Non-pigmented ciliary epithelial cell (primary cell): ENCODE results near the gene ADGRL3.
"Not testable (repeated sequence)": the region's sequence is repeated elsewhere in the genome, so short reads cannot be mapped to it uniquely, and the experiment has no call there.

ENCODE experiments used
- DNase-seq: peaks from one replicate; pipeline ENCODE4 v3.0.0-alpha.2; 2010; ENCODE audit warnings: low read depth

The ADGRL3 gene

DNA sequence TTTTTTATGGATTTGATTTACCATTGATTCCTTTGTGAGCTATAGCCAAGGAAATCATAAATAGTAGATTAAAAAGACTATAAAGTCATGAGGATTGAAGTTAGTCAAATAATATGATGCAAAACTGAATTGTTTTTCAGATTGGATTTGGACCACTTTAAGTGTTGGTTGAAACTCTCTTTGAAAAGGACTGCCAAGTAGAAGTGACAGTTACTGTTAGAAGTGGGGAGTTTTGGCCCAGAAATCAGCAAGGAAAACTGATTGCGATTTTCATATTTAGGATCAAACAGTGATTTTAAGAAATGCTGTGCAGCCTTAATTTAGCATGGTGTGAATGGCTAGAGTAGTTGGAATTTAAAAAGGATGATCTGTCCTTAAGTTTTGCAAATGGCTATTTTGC lies 4.9 kb downstream of the ADGRL3 start:
- DNase-seq, result no peak

- DNase-seq, result not testable (repeated sequence)
Measured at GRCh38 chr4:61207156-61207555, 7.0 kb downstream of the ADGRL3 start.

- DNase-seq, result no peak
Measured at GRCh38 chr4:61210186-61210939, 10.2 kb downstream of the ADGRL3 start.

GRCh38 chr4:61211781-61212180 lies 11.7 kb downstream of the ADGRL3 start:
- DNase-seq, result no peak

- DNase-seq, result no peak
Measured at GRCh38 chr4:61212788-61213187, 12.7 kb downstream of the ADGRL3 start.

- DNase-seq, result no peak
Measured at GRCh38 chr4:61214680-61215079, 14.6 kb downstream of the ADGRL3 start.

DNA sequence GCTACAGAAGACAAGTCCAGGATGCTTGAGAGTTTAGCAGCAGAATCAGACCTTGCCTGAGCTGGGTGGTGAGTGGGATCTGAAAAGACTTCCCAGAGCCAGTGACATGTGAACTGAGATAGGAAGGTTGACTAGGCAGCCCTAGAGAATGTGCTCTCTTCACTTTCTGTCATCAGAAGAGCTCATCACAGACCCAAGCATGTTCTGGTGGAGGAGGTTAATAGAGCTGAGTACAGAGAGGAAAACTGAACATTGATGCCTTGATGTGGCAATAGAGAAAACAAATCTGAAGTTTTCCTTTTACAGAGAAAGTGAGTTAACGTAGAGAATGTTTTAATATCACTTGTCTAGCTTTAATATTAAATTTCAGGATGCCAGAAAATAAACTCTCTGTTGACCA lies 17.1 kb downstream of the ADGRL3 start:
- DNase-seq, result no peak

GRCh38 chr4:61220556-61220955 lies 20.4 kb downstream of the ADGRL3 start:
- DNase-seq, result no peak

DNA sequence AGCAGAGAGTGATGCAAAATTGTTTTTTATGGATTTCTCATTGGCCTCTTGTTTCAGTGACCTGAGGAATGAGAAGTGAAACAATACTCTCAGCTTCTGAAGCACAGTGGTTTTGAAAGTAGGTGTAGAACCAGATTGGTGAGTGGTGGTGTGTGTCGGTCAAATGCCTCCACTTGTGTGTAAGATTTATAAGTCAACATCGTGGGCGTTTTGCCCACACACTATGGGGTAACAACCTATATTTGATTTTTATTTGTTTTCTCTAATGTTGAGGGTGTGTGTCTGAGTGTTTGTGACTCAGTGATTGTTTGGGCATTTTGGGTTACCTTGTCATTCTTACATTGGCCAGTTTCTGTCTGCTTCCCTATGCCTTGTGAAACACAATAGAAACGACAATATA lies 23.3 kb downstream of the ADGRL3 start:
- DNase-seq, result no peak

GRCh38 chr4:61224573-61224972 lies 24.4 kb downstream of the ADGRL3 start:
- no peak for DNase-seq

DNA sequence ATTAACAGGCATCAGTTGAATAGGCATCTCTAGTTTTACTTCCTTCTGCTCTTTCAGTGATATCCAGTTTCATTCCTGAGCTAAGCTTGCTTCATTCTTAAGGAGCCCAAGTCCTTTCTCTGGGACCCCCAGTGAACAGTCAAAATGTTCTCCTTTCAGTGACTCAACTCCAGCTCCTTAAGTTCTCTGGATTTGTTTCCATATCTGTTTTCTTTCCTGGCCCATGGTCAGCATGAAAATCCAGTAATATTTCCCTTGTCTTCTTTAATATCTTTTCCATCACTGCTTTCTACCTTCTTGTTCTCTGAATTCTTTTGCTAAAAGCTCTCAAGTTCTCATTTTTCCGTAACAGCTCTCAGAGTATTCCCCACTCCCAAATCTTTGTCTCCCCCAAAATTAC lies 25.5 kb downstream of the ADGRL3 start:
- no peak for DNase-seq

DNA sequence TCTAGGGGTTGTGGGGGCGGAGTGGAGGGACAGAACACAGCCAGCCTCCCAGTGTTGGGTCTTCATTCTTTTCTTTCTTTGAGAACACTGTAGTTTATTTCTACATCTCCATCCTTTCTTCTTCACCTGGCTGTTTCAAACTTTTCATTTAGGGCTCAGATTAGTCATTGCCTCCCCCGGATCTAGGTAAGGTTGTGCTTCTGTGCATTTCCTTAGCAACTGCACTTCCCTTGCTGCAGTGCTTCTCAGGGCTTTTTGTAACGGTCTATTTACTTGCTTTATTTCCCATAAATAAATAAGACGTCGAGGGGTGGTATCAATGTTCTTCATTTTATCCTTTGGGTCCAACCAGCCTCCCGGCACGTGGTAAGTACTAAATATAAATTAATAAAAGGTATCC lies 31.3 kb downstream of the ADGRL3 start:
- DNase-seq, result no peak

- no peak for DNase-seq
Measured at GRCh38 chr4:61239250-61239649, 39.1 kb downstream of the ADGRL3 start.

GRCh38 chr4:61243962-61244361 lies 43.8 kb downstream of the ADGRL3 start:
- no peak for DNase-seq

GRCh38 chr4:61245069-61245714 lies 45.1 kb downstream of the ADGRL3 start:
- DNase-seq, result no peak

GRCh38 chr4:61246034-61246433 lies 45.9 kb downstream of the ADGRL3 start:
- no peak for DNase-seq

DNA sequence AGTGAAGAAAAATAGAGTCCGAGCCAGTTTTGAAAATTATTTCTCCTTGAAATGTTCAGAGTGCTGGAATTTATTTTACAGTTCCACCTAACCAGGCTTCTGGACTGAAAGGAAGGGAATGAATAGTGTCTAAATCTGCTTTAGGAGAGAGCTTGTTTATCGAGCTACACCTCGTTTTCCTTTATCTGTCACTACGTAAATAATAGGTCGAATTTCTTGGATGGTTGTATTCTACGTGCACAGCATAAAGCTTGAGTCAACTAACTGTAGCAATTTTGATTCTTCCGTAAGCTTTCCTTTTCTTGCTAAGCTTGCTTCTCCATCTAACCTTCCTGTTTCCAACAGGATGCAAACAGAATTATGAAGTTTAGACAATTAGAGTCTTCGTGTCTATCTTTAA lies 48.6 kb downstream of the ADGRL3 start:
- no peak for DNase-seq

DNA sequence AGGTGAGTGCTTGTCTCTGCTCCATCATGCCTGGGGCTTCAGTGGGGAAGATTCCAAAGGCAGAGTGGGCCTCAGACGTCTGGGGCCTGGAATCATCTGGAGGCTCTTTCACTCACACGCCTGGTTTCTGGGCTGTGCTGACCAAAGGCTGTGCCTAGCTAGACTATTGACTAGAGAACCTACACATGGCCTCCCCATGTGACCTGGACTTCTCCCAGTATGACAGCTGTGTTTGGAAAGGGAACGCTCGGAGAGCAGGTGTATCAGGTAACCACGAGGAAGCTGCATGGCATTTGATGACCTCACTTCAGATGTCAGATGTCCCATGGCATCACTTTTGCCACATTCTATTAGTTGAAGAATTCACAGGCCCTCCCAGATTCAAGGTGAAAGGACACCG lies 51.0 kb downstream of the ADGRL3 start:
- DNase-seq, result no peak

GRCh38 chr4:61254406-61254805 lies 54.3 kb downstream of the ADGRL3 start:
- no peak for DNase-seq

- no peak for DNase-seq
Measured at GRCh38 chr4:61273233-61273632, 73.1 kb downstream of the ADGRL3 start.

DNA sequence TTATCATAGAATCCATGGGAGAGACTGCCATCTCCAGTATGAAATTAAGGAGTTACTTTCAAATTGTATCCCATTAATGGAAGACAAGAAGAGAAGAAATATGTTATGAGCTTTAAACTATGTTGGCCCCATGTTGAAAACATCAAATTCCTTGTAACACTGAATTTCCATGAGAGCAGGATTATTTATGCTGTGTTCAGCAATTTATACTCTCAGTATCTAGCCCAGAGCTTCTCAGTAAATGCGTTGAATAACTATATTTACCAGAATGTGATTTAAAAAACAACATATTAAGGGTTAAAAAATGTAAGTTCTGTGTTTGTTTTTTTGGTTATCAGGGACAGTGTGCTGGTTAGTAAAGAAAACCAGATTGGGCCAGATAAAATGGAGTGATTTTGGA lies 74.2 kb downstream of the ADGRL3 start:
- DNase-seq, result no peak

DNA sequence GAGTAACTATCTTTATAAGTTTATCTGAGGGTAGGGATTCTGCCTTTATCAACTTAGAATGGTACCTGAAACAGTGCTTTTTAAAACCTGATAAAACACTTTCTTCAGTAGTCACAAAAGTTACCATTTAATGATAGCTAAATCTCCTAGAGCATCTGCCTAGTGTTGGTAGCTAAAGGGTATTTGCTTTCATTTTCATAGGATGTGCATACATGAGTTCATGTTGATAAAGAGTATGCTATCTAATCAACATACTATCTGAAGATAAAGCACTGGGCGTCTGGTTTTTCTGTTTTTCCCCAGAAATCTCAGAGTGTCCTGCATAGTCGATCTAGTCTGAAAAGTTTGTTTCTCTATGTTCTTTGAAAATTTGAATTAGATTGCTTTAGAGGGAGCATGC lies 75.1 kb downstream of the ADGRL3 start:
- DNase-seq, result no peak

DNA sequence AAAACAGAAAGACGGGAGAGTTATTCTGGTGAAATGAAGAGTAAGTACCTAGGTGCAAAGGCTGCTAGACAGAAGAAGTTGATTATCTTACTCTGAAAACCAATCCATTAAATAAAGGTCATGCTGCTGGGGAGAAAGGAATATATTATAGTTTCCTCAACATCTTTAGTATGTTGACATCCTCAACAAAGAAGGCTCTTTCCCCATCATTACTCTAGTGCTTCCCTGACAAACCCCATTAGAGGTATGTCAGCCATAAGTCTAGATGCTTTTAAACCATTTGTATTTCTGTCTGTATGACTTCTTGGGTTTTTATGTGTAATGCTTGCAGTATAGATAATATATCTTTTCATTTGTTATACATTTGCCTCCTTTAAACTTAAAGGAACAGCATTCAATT lies 75.9 kb downstream of the ADGRL3 start:
- no peak for DNase-seq
